Fibroblast of lung (primary cell): ENCODE results near the gene SAFB2. TPM values are rescaled to one million over a fixed set of nuclear protein-coding genes. Genes with fewer than 3 reads are reported as not detected.

Experiments used
- DNase-seq, 2 donors: peaks; one replicate each; pipeline versions ENCODE4 v3.0.0 to v3.0.0-alpha.2; 2010; ENCODE audit warnings: low read depth in 2 of 2
- H2AFZ ChIP-seq: 2 replicates; pipeline ENCODE4 v1.5.1; 2012; ENCODE audit warnings: low read length, control low read depth, inconsistent platforms
- H3K27ac ChIP-seq: 2 replicates; pipeline ENCODE4 v1.5.1; 2011; ENCODE audit warnings: low read length, control low read depth; ENCODE audit not compliant: insufficient read depth
- H3K27me3 ChIP-seq: 2 replicates; pipeline ENCODE4 v1.5.1; 2011; ENCODE audit warnings: mild to moderate bottlenecking, low read length; ENCODE audit not compliant: control insufficient read depth, insufficient read depth
- H3K36me3 ChIP-seq: 2 replicates; pipeline ENCODE4 v1.5.1; 2011; ENCODE audit warnings: low read length; ENCODE audit not compliant: control insufficient read depth, insufficient read depth
- H3K4me1 ChIP-seq: 2 replicates; pipeline ENCODE4 v1.5.1; 2011; ENCODE audit warnings: low read length; ENCODE audit not compliant: control insufficient read depth, insufficient read depth; ENCODE audit errors: extremely low read depth
- H3K4me2 ChIP-seq: 2 replicates; pipeline ENCODE4 v1.5.1; 2011; ENCODE audit warnings: low read length, control low read depth; ENCODE audit not compliant: insufficient read depth; ENCODE audit errors: extremely low read depth
- H3K4me3 ChIP-seq, 4 experiments: fragments of 200-600 bp in 1 of 4; sonication (generic) in 1 of 4; replicated peaks in 1 of 4; 2 replicates each; pipeline ENCODE4 v1.5.1; 2011 to 2016; ENCODE audit warnings: low read length in 4 of 4, low read depth in 3 of 4, mild to moderate bottlenecking in 3 of 4, control low read depth in 2 of 4, inconsistent platforms in 1 of 4, mixed read lengths in 1 of 4; ENCODE audit not compliant: insufficient read depth in 1 of 4; ENCODE audit errors: control extremely low read depth in 1 of 4
- H3K79me2 ChIP-seq: 2 replicates; pipeline ENCODE4 v1.5.1; 2012; ENCODE audit warnings: mild to moderate bottlenecking, low read length, inconsistent platforms; ENCODE audit not compliant: control insufficient read depth, insufficient read depth
- H3K9ac ChIP-seq: 2 replicates; pipeline ENCODE4 v1.5.1; 2011; ENCODE audit warnings: mild to moderate bottlenecking, low read length, control low read depth; ENCODE audit not compliant: insufficient read depth
- H3K9me3 ChIP-seq: 2 replicates; pipeline ENCODE4 v1.5.1; 2012; ENCODE audit warnings: low read depth, low read length; ENCODE audit not compliant: control insufficient read depth, insufficient read depth
- H4K20me1 ChIP-seq: 2 replicates; pipeline ENCODE4 v1.5.1; 2011; ENCODE audit warnings: low read length; ENCODE audit not compliant: control insufficient read depth, insufficient read depth; ENCODE audit errors: extremely low read depth
- CTCF ChIP-seq, 2 donors: IDR thresholded peaks in 1 of 2; conservative IDR thresholded peaks in 1 of 2; 1 replicate in 1 of 2; 2 replicates in 1 of 2; pipeline ENCODE4 v1.5.1; 2011 to 2012; ENCODE audit warnings: low read length in 2 of 2, control low read depth in 1 of 2, inconsistent platforms in 1 of 2, low read depth in 1 of 2, mild to moderate bottlenecking in 1 of 2
- EZH2 ChIP-seq: IDR thresholded peaks from 2 replicates; pipeline ENCODE4 v1.5.1; 2012; ENCODE audit warnings: low read length, control low read depth, mild to moderate bottlenecking; ENCODE audit errors: missing control alignments
- polyA plus RNA-seq, 2 donors: library from polyadenylated mRNA; depleted of rRNA in 1 of 2; stranded (reverse) in 1 of 2; unstranded in 1 of 2; fragments of >200 nt; gene quantifications; 2 replicates each; pipeline ENCODE4 v1.2.1, GENCODE V29; 2011 to 2012; ENCODE audit warnings: missing spikeins in 1 of 2
- total RNA-seq: library from RNA; depleted of rRNA; stranded (reverse); fragments of >200 nt; gene quantifications from 2 replicates; pipeline ENCODE4 v1.2.1, GENCODE V29; 2014

The SAFB2 gene
- total and polyA plus RNA-seq, 2 donors (not counting 1 experiment from before 2014, with no cell fraction given): 16.9 to 35.8 TPM

GRCh38 chr19:5635427-5635826, 12.9 kb upstream of the SAFB2 start:
- Histone ChIP-seq H3K4me1 (peaks cover 10% of the 10 kb centered on the region), H3K79me2 (peaks cover 87% of the 10 kb centered on the region)
- TF ChIP-seq CTCF (conservative IDR thresholded peaks at IDR 0.05 in 1 of 2, IDR thresholded peaks at IDR 0.05 in 1 of 2; ENCODE audit: low read depth in 1 of 2, low read length in 2 of 2): no peak
- no peak for TF ChIP-seq EZH2

GRCh38 chr19:5632657-5633056, 10.1 kb upstream of the SAFB2 start:
- DNase-seq: no peak
- H4K20me1 ChIP-seq: peaks cover 2% of the 10 kb centered on the region
- H3K27ac ChIP-seq: no peak overlapping the region

More at GRCh38 chr19:5635427-5635826, 12.9 kb upstream of the SAFB2 start:
- H3K9ac ChIP-seq: no peak overlapping the region
- no peak overlapping the region for H2AFZ ChIP-seq
- H4K20me1 ChIP-seq: peaks cover 2% of the 10 kb centered on the region
- H3K27ac ChIP-seq: no peak overlapping the region
- DNase-seq: no peak
- no peaks in the 10 kb centered on the region for H3K36me3 ChIP-seq
- no peaks in the 10 kb centered on the region for H3K27me3 ChIP-seq
- no peak overlapping the region for H3K4me2 ChIP-seq
- H3K9me3 ChIP-seq: no peaks in the 10 kb centered on the region
- H3K4me3 ChIP-seq: no peak overlapping the region

GRCh38 chr19:5632241-5632612, 9.7 kb upstream of the SAFB2 start:
- Histone ChIP-seq H4K20me1 (peaks cover 2% of the 10 kb centered on the region), H3K36me3 (peaks cover 2% of the 10 kb centered on the region)

More at GRCh38 chr19:5632657-5633056, 10.1 kb upstream of the SAFB2 start:
- Histone ChIP-seq H3K4me1 (peaks cover 10% of the 10 kb centered on the region), H3K4me3 (no peak overlapping the region), H3K27me3 (no peaks in the 10 kb centered on the region), H3K36me3 (peaks cover under 1% of the 10 kb centered on the region), H3K79me2 (peaks cover 93% of the 10 kb centered on the region), H3K9me3 (no peaks in the 10 kb centered on the region), H3K9ac (no peak overlapping the region), H2AFZ (no peak overlapping the region), H3K4me2 (no peak overlapping the region)
- TF ChIP-seq CTCF (conservative IDR thresholded peaks at IDR 0.05 in 1 of 2, IDR thresholded peaks at IDR 0.05 in 1 of 2; ENCODE audit: low read depth in 1 of 2, low read length in 2 of 2): no peak
- TF ChIP-seq EZH2: no peak

More at GRCh38 chr19:5632241-5632612, 9.7 kb upstream of the SAFB2 start:
- no peak overlapping the region for H3K27ac ChIP-seq
- no peak overlapping the region for H2AFZ ChIP-seq
- H3K9ac ChIP-seq: no peak overlapping the region
- H3K4me1 ChIP-seq: peaks cover 10% of the 10 kb centered on the region
- peak overlapping the region in 1 of 4 experiments; percentile 6 for H3K4me3 ChIP-seq
- no peaks in the 10 kb centered on the region for H3K9me3 ChIP-seq
- no peak for DNase-seq
- peaks cover 92% of the 10 kb centered on the region for H3K79me2 ChIP-seq
- no peak for TF ChIP-seq EZH2
- TF ChIP-seq CTCF (conservative IDR thresholded peaks at IDR 0.05 in 1 of 2, IDR thresholded peaks at IDR 0.05 in 1 of 2; ENCODE audit: low read depth in 1 of 2, low read length in 2 of 2): no peak
- peak overlapping the region; percentile 3 for H3K4me2 ChIP-seq
- no peaks in the 10 kb centered on the region for H3K27me3 ChIP-seq
